ENCODE results near the gene NEURL1. TPM values are rescaled to one million over a fixed set of nuclear protein-coding genes. Genes with fewer than 3 reads are reported as not detected.
"Not testable (repeated sequence)": the region's sequence is repeated elsewhere in the genome, so short reads cannot be mapped to it uniquely, and the experiment has no call there.

The NEURL1 gene
- total RNA-seq, 1 experiment from 2014 or later: 5.4 TPM

GRCh38 chr10:103492655-103493261 lies 747 bp upstream of the NEURL1 start:
- DNase-seq (ENCODE audit: low spot score): no peak

DNA sequence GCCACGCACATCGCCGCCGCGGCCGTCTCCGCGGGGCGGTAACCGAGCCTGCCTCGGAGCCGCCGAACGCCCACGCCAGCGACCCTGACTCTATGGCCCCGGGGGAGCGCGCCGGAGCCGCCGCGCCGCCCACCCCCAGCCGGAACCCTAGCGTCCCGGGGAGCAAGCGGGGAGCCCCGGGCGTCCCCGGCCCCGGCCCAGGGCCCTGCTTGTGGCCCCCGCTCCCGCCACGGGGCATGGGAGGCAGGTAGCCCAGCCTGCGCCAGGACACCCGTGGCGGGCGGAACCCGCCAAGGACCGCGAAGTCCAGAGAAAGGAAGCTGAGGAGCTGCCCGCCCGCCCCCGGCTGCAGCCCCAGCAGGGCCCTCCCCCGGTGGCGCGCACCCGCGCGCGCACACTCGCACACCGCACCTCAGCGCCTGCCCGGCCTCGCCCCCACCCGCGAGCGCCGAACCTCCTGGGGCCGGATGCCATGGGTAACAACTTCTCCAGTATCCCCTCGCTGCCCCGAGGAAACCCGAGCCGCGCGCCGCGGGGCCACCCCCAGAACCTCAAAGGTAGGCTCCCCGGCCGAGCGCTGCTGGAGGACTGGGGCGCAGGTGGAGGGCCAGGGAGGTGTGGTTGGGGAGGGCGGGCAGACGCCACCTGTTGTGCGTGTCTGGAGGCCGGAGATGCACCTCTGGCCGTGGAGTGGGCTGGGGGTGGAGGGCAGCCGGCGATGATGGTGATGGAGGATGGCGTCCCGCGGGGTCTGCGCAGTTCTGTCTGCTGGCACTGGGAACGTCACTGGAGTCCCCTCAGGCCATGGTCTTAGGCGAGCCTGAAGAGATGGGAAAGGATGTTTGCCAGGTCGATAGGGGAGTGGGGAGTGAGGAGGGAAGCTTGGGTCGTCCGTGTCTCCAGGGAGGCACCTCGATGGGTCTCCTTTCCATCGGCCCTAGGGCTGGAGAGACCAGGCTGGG lies 692 bp downstream of the NEURL1 start:
- DNase-seq (ENCODE audit: low spot score): no peak

GRCh38 chr10:103495321-103495720 lies 1.8 kb downstream of the NEURL1 start:
- DNase-seq (ENCODE audit: low spot score): no peak

DNA sequence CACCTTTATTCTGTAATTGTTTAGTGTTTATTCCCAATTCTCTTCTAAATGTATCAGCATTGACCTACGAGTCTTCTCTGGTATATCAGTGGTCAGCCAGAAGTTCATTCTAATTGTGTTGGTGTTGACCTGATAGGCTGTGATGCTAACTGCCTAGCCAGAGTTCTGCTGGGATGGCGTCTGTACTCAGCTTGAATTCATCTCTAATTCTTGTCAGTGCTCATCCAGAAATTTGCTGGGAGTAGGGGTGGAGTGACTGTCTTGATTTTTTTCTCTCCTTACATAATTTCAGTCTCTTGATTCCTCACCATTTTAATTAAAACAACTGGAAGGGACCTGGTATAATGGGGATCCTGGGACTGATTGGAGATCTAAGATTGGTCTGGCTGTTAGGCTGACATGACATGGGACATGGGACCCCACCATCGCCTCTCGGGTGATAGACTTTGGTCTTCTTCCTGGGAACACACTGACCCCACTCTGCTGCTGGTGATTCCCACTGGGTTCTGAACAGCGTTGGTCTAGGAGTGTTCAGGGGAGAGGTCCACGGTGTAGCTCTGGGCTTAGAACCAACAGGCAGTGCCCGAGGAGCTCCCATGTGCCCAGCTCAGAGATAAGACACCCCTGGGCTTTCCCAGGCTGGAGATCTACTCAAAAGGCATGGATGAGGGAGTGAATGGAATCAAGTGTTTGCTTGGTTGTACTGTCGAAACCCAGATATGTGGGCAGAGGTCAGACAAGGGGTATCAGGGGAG lies 3.8 kb downstream of the NEURL1 start:
- DNase-seq (ENCODE audit: low spot score): no peak

- DNase-seq (ENCODE audit: low spot score): no peak
Observed at GRCh38 chr10:103498936-103499638, 5.6 kb downstream of the NEURL1 start.

DNA sequence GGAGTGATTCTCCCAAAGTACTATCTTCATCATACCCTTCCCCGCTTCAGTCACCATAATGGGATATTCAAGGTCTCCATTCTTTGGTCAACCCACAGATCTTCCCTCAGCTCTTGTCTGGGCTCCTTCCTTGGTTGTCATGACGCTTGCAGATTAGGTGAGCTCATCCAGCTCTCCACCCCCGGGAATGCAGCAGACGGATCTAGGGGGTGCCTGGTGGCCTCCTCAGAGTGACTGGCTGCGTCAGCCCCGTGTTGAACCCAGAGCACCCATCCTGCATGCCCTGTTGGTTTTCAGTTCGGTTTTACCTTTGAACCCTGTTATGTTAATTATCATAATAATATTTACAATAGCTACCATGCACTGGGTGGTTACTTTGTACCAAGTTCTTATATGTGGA lies 6.4 kb downstream of the NEURL1 start:
- no peak for DNase-seq (ENCODE audit: low spot score)

DNA sequence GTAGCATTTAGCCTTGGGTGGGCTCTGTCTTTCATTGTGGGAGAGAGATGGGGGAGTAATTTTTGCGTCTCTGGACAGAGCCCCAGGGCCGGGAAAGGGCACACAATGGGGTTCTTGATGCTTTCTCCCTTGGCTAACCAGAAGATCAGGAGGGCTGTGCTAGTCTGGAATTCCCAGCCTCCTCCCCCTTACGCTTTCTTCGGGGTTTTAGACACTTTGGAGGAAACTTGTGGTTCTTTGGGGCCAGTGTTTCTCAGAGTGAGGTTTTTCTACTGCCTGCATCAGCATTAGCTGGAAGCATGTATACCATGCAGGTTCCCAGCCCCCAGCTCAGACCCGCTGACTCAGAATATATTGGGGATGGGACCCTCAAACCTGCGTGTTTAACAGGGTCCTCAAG lies 7.0 kb downstream of the NEURL1 start:
- DNase-seq (ENCODE audit: low spot score): no peak

- DNase-seq (ENCODE audit: low spot score): no peak
Observed at GRCh38 chr10:103501186-103501585, 7.7 kb downstream of the NEURL1 start.

- DNase-seq (ENCODE audit: low spot score): no peak
Observed at GRCh38 chr10:103502849-103503660, 9.6 kb downstream of the NEURL1 start.

DNA sequence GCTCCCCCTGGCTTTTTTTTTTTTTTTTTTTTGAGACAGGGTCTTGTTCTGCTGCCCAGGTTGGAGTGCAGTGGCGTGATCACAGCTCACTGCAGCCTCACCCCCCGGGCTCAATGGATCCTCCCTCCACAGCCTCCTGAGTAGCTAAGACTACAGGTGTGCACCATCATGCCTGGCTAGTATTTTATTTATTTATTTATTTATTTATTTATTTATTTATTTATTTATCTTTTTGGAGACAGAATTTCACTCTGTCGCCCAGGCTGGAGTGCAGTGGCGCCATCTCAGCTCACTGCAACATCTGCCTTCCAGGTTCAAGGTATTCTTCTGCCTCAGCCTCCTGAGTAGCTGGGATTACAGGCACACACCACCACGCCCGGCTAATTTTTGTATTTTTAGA lies 10.3 kb downstream of the NEURL1 start:
- DNase-seq (ENCODE audit: low spot score): not testable (repeated sequence)

- DNase-seq (ENCODE audit: low spot score): no peak
Observed at GRCh38 chr10:103504181-103504783, 10.8 kb downstream of the NEURL1 start.

DNA sequence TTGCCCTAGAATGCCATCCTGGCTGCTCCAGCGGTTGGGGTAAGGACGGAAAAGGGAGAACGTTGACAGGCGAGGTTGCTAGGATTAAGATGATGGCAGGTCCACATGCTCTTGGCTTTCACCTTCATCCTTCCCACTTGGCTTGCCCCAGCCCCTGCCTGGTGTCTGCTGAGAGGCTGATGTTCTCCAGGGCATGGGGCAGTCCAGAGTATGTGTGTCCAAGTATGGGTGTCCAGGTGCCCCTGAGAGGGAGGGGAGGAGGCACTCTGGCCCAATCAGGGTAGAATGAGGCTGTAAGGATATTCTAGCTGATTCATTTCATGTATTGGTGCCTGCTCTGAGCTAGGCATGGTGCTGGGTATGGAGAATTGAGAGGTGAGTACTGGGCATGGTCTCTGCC lies 12.6 kb downstream of the NEURL1 start:
- no peak for DNase-seq (ENCODE audit: low spot score)

DNA sequence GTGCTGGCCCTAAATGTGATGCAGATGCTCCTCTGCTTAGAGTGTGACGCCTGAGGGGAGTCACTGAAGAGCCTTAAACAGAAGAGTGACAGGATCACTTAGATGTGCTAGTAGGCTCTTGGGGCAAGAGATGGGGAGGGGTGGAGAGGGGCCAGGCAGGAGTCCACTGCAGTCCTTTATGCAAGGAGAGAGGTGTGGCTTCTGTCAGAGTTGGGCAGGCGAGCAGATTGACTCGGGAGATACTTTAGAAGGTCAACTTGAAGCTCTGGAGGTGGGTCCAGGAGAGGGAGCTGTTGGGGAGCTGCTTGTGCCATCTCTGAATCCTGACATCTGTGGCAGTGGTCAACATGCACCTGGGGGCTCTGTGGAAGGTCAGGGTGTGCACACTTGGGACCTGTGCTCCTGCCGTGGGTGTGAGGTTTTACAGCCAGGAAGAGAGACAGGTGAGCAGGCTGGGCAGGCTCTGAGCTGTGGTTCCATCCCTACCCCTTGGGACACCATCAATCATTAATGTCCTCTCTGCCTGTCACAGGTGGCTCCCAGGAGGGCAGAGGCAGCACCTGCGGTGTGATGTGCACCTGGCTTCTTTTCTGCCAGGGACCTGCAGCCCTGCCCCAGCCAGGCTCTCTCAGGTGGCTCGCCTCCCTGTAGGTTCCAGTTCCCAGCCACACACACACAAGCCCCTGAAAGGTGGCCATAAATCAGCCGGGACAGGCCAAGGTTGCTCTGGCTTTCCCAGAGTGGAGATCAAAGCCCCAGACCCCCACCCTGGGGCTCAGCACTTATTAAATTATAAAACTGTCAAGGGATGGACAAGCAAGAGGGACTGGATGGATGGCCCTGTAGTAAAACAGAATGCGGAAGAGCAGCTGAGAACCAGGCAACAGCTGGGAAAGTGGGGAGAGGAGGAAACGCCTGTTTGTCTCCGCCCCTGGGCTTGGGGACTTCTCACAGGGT lies 14.0 kb downstream of the NEURL1 start:
- no peak for DNase-seq (ENCODE audit: low spot score)

DNA sequence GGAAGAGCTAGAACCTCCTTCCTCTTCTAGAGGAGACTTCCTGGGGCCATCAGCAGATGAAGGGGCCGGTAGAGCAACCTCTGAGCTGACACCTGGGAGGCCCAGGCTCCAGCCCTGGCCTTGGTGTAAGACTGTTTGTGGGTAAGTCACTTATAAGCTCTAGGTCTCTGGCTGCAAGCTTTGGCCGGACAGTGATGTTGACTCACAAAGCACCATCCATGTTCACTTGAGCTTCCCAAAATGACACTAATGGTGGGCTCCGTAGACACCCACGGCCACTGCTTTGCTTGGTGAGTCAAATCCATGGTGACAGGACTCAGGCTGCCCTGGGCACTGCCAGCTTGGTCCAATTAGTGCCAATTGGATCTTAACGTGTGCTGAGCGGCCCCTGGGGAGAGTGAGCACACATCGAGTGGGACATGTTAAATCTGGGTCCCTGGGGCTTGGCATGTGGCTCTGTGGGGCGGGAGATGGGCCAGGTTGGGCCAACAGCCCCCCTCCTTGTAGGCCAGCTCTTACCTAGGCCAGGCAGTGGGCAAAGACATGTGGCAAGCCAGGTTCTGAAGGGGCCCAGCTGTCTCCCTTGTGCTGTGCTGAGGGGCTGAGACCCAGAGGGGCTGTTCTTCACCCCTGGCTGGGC lies 16.7 kb downstream of the NEURL1 start:
- no peak for DNase-seq (ENCODE audit: low spot score)

DNA sequence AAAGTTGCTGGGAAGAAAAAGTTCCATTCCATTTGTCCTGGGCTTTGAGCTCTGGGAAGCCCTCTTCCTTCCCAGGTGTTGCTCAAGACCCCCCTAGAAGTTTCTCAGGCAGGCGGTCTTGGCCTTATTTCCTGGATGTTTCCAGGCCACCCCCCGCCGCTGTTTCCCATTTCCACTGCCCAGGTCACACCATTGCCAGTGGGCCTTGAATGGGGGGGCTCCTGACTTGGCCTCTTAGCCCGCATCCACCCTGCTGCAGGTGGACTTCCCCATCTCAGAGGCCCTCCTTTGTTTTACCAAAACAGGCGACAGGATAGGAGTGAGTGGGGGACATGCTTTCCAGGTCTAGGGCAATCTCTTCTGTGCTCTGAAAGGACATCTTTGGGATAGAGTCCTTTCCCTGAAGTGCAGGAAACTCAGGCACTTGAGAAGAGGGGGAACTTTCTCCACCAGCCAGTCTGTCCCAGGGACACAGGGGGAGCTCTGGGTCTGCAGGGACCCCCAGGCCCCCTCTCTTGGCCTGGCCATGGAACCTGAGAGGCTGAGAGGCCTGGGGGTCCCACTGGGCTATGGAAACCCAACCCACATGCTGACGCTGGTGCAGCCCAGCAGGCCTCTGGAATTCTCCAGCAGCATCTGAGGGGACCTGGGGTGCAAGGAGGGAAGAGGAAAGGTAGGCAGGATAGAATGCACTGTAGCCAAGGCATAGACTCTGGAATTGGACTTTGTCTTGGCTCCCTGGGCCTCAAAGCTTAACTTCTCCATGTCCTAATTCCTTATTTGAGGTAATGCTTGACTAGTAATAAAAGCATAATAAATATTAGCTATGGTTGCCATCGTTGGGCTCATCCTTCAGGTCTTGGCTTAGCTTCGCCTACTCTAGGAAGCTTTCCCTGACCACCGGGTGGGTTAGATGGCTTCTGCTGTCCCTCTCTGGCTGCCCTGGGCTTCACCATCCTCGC lies 17.6 kb downstream of the NEURL1 start:
- DNase-seq (ENCODE audit: low spot score): no peak

GRCh38 chr10:103512166-103512565 lies 18.7 kb downstream of the NEURL1 start:
- DNase-seq (ENCODE audit: low spot score): no peak

GRCh38 chr10:103512591-103513379 lies 19.3 kb downstream of the NEURL1 start:
- no peak for DNase-seq (ENCODE audit: low spot score)
